A549 (cell line): ENCODE data around the gene MMP24.

Experiments
- CHD2 ChIP-seq: fragments of 150-350 bp; IDR thresholded peaks from 2 replicates; pipeline ENCODE4 v1.6.1; 2014; ENCODE audit warnings: low read length; ENCODE audit not compliant: partially characterized antibody
- EP300 ChIP-seq, 2 experiments: fragments of >200 bp; sonication (Bioruptor Twin); formaldehyde crosslinking; IDR thresholded peaks; 2 replicates in 1 of 2; 3 replicates in 1 of 2; pipeline ENCODE4 v1.6.1; 2016 to 2017
- KDM1A ChIP-seq: fragments of 200-600 bp; sonication (generic); IDR thresholded peaks from 2 replicates; pipeline ENCODE4 v1.6.1; 2016; ENCODE audit warnings: low read depth, mild to moderate bottlenecking
- PHF8 ChIP-seq: fragments of 200-600 bp; sonication (generic); IDR thresholded peaks from 2 replicates; pipeline ENCODE4 v1.6.1; 2016; ENCODE audit warnings: low read depth, mild to moderate bottlenecking, antibody characterized with exemption, moderate library complexity, borderline replicate concordance
- POLR2A ChIP-seq: IDR thresholded peaks from 2 replicates; pipeline ENCODE4 v1.6.1; 2012; ENCODE audit warnings: mild to moderate bottlenecking, low read length
- POLR2AphosphoS2 ChIP-seq: conservative IDR thresholded peaks from 2 replicates; pipeline ENCODE4 v1.6.1; 2012; ENCODE audit warnings: low read length, improper control_type of control experiment, inconsistent platforms
- RAD21 ChIP-seq, 2 experiments: fragments of >200 bp in 1 of 2; sonication (Bioruptor Twin) in 1 of 2; formaldehyde crosslinking in 1 of 2; IDR thresholded peaks in 1 of 2; conservative IDR thresholded peaks in 1 of 2; 2 replicates in 1 of 2; 3 replicates in 1 of 2; pipeline ENCODE4 v1.6.1; 2012 to 2018; ENCODE audit warnings: inconsistent platforms in 1 of 2
- REST ChIP-seq: fragments of 200-600 bp; sonication (generic); IDR thresholded peaks from 2 replicates; pipeline ENCODE4 v1.6.1; 2016; ENCODE audit warnings: antibody characterized with exemption, mild to moderate bottlenecking, moderate library complexity
- SMC3 ChIP-seq: fragments of >200 bp; sonication (Bioruptor Twin); formaldehyde crosslinking; IDR thresholded peaks from 3 replicates; pipeline ENCODE4 v1.6.1; 2018; ENCODE audit warnings: inconsistent platforms
- TF ChIP-seq, protein P1 (sequence below): fragments of >200 bp; sonication (Bioruptor Twin); formaldehyde crosslinking; IDR thresholded peaks from 3 replicates; pipeline ENCODE4 v1.5.1; 2016
- TF ChIP-seq, protein P2 (sequence below): fragments of 150-350 bp; IDR thresholded peaks from 2 replicates; pipeline ENCODE4 v1.6.1; 2014; ENCODE audit warnings: low read depth, mild to moderate bottlenecking, low read length
- TF ChIP-seq, protein P3 (sequence below): fragments of 250-450 bp; sonication (Bioruptor Pico); IDR thresholded peaks from 2 replicates; pipeline ENCODE4 v1.5.0; 2021; ENCODE audit warnings: mild to moderate bottlenecking, moderate library complexity, borderline replicate concordance

DNA sequence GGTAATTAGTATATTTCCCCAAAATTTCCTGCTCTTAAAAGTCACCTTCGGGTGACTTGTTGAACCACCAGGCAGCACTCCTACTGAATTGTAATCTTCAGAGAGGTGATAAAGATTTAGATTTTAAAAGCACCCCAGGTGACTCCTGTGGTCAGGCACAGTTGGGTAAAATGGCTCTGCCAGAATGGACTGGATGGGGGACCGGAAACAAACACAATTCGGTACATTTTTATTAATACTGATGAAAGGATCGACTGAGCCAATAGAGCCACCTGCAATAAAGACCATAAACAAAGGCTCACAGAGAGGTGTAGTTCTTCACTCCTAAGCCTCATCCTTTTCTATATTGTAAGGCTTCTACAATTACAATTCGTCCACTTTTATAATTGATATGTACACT is 85.3 kb downstream of the MMP24 start:
- no peak for TF ChIP-seq CHD2
- TF ChIP-seq, protein P1, sequence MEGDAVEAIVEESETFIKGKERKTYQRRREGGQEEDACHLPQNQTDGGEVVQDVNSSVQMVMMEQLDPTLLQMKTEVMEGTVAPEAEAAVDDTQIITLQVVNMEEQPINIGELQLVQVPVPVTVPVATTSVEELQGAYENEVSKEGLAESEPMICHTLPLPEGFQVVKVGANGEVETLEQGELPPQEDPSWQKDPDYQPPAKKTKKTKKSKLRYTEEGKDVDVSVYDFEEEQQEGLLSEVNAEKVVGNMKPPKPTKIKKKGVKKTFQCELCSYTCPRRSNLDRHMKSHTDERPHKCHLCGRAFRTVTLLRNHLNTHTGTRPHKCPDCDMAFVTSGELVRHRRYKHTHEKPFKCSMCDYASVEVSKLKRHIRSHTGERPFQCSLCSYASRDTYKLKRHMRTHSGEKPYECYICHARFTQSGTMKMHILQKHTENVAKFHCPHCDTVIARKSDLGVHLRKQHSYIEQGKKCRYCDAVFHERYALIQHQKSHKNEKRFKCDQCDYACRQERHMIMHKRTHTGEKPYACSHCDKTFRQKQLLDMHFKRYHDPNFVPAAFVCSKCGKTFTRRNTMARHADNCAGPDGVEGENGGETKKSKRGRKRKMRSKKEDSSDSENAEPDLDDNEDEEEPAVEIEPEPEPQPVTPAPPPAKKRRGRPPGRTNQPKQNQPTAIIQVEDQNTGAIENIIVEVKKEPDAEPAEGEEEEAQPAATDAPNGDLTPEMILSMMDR, result no peak
- TF ChIP-seq PHF8, result no peak
- TF ChIP-seq, protein P2, sequence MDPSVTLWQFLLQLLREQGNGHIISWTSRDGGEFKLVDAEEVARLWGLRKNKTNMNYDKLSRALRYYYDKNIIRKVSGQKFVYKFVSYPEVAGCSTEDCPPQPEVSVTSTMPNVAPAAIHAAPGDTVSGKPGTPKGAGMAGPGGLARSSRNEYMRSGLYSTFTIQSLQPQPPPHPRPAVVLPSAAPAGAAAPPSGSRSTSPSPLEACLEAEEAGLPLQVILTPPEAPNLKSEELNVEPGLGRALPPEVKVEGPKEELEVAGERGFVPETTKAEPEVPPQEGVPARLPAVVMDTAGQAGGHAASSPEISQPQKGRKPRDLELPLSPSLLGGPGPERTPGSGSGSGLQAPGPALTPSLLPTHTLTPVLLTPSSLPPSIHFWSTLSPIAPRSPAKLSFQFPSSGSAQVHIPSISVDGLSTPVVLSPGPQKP, result no peak
- no peak for TF ChIP-seq POLR2A
- TF ChIP-seq POLR2AphosphoS2, result no peak
- TF ChIP-seq REST, result no peak
- no peak for TF ChIP-seq EP300 (IDR thresholded peaks at IDR 0.05)
- TF ChIP-seq SMC3, result no peak
- no peak for TF ChIP-seq KDM1A
- TF ChIP-seq, protein P3, sequence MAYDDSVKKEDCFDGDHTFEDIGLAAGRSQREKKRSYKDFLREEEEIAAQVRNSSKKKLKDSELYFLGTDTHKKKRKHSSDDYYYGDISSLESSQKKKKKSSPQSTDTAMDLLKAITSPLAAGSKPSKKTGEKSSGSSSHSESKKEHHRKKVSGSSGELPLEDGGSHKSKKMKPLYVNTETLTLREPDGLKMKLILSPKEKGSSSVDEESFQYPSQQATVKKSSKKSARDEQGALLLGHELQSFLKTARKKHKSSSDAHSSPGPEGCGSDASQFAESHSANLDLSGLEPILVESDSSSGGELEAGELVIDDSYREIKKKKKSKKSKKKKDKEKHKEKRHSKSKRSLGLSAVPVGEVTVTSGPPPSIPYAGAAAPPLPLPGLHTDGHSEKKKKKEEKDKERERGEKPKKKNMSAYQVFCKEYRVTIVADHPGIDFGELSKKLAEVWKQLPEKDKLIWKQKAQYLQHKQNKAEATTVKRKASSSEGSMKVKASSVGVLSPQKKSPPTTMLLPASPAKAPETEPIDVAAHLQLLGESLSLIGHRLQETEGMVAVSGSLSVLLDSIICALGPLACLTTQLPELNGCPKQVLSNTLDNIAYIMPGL (CRISPR knock-in tag), result no peak
- no peak for TF ChIP-seq RAD21 (conservative IDR thresholded peaks at IDR 0.05 in 1 of 2, IDR thresholded peaks at IDR 0.05 in 1 of 2)
